ENCODE data around the gene SGK1.
"Not testable (repeated sequence)": the region's sequence is repeated elsewhere in the genome, so short reads cannot be mapped to it uniquely, and the experiment has no call there.

DNA sequence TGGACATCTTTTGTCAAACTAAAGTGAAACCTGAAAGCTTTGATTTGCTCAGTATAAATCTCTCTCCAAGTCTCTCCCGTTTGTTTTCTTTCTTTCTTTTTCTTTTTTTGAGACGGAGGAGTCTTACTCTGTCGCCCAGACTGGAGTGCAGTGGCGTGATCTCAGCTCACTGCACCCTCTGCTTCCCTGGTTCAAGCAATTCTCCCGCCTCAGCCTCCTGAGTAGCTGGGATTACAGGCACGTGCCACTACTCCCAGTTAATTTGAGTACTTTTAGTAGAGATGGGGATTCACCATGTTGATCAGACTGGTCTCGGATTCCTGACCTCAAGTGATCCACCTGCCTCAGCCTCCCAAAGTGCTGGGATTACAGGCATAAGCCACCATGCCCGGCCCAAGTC is 136.7 kb downstream of the SGK1 start:
- TF ChIP-seq, protein P1, sequence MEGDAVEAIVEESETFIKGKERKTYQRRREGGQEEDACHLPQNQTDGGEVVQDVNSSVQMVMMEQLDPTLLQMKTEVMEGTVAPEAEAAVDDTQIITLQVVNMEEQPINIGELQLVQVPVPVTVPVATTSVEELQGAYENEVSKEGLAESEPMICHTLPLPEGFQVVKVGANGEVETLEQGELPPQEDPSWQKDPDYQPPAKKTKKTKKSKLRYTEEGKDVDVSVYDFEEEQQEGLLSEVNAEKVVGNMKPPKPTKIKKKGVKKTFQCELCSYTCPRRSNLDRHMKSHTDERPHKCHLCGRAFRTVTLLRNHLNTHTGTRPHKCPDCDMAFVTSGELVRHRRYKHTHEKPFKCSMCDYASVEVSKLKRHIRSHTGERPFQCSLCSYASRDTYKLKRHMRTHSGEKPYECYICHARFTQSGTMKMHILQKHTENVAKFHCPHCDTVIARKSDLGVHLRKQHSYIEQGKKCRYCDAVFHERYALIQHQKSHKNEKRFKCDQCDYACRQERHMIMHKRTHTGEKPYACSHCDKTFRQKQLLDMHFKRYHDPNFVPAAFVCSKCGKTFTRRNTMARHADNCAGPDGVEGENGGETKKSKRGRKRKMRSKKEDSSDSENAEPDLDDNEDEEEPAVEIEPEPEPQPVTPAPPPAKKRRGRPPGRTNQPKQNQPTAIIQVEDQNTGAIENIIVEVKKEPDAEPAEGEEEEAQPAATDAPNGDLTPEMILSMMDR (IDR thresholded peaks at IDR 0.05), result not testable (repeated sequence)
- TF ChIP-seq POLR2A (IDR thresholded peaks at IDR 0.05), result not testable (repeated sequence)
